ENCODE data around the gene RAPGEF2.

The RAPGEF2 gene

GRCh38 chr4:159401791-159402380 is 299.0 kb downstream of the RAPGEF2 start:
- no peaks in the 10 kb centered on the region for H3K36me3 ChIP-seq (ENCODE audit: low read length)
- no peaks in the 10 kb centered on the region for H3K27me3 ChIP-seq (ENCODE audit: low read length)
- no peaks in the 10 kb centered on the region for H3F3A ChIP-seq (ENCODE audit: insufficient read depth)
- H2AFZ ChIP-seq (ENCODE audit: low read depth, low read length, severe bottlenecking): no peak overlapping the region
- no peak for TF ChIP-seq CTCF (IDR thresholded peaks at IDR 0.05; ENCODE audit: insufficient read depth, low read length, poor library complexity, severe bottlenecking)
- TF ChIP-seq EZH2phosphoT487 (conservative IDR thresholded peaks at IDR 0.05; ENCODE audit: low read length): no peak
- H3K4me2 ChIP-seq (ENCODE audit: low read depth, low read length, poor library complexity, severe bottlenecking): no peak overlapping the region
- no peaks in the 10 kb centered on the region for H3K79me2 ChIP-seq (ENCODE audit: insufficient read depth, low read length)
- no peaks in the 10 kb centered on the region for H3K9me3 ChIP-seq (ENCODE audit: insufficient read depth, low read length)
- H4K20me1 ChIP-seq (ENCODE audit: low read depth, low read length): no peaks in the 10 kb centered on the region
- H3K27ac ChIP-seq (ENCODE audit: low read depth, low read length): no peak overlapping the region
- no peaks in the 10 kb centered on the region for H3K9me2 ChIP-seq (replicated peaks; ENCODE audit: insufficient read depth, low read length)
- no peak overlapping the region for H3K9ac ChIP-seq (ENCODE audit: low read length)
- no peak overlapping the region for H3K4me3 ChIP-seq (ENCODE audit: insufficient read depth, low read length, poor library complexity, severe bottlenecking)
